DMS79 treated with DMSO at 0.1 percent for 48 hours (cell line): ENCODE data around the gene AFMID.

Experiments used
- DNase-seq: peaks from one replicate; lab custom pipeline; 2025; lab: John Stamatoyannopoulos, UW

The AFMID gene

GRCh38 chr17:78255029-78255656 is 68.0 kb downstream of the AFMID start:
- DNase-seq: no peak

- no peak for DNase-seq
Measured at GRCh38 chr17:78255953-78256706, 69.0 kb downstream of the AFMID start.

GRCh38 chr17:78256707-78257591 is 69.8 kb downstream of the AFMID start:
- no peak for DNase-seq
